Neural cell (in vitro differentiated cells): ENCODE data around the gene RBM27.

Experiments used
- POLR2AphosphoS5 ChIP-seq: IDR thresholded peaks from 2 replicates; pipeline ENCODE4 v1.6.1; 2012
- RAD21 ChIP-seq: fragments of 450-650 bp; conservative IDR thresholded peaks from 2 replicates; pipeline ENCODE4 v1.6.1; 2014; ENCODE audit warnings: antibody characterized with exemption, mild to moderate bottlenecking, moderate library complexity
- TF ChIP-seq, protein P1 (sequence below): fragments of 450-650 bp; IDR thresholded peaks from 2 replicates; pipeline ENCODE4 v1.5.1; 2014; ENCODE audit warnings: antibody characterized with exemption, mild to moderate bottlenecking, moderate library complexity; ENCODE audit not compliant: poor library complexity, severe bottlenecking
- TF ChIP-seq, protein P2 (sequence below): IDR thresholded peaks from 2 replicates; pipeline ENCODE4 v1.6.1; 2012; ENCODE audit warnings: borderline replicate concordance

DNA sequence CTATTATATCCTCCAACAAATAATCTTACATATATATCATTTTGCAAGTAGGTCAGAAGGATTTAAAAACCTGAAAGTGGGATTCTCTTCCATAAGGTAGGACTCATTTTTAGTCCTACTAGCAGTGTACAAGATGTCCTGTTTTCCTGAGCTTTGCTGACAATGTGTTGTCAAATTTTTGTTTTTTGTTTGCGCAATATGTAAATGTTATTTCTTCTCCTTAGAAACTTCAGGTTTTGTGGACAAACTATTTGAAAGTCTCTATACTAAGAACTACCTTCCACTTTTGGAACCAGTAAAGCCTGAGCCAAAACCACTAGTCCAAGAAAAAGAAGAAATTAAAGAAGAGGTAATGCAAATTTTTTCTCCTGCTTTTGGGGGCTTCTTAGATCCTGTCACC, 19.8 kb downstream of the RBM27 start:
- TF ChIP-seq, protein P1, sequence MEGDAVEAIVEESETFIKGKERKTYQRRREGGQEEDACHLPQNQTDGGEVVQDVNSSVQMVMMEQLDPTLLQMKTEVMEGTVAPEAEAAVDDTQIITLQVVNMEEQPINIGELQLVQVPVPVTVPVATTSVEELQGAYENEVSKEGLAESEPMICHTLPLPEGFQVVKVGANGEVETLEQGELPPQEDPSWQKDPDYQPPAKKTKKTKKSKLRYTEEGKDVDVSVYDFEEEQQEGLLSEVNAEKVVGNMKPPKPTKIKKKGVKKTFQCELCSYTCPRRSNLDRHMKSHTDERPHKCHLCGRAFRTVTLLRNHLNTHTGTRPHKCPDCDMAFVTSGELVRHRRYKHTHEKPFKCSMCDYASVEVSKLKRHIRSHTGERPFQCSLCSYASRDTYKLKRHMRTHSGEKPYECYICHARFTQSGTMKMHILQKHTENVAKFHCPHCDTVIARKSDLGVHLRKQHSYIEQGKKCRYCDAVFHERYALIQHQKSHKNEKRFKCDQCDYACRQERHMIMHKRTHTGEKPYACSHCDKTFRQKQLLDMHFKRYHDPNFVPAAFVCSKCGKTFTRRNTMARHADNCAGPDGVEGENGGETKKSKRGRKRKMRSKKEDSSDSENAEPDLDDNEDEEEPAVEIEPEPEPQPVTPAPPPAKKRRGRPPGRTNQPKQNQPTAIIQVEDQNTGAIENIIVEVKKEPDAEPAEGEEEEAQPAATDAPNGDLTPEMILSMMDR = no peak
- TF ChIP-seq, protein P2, sequence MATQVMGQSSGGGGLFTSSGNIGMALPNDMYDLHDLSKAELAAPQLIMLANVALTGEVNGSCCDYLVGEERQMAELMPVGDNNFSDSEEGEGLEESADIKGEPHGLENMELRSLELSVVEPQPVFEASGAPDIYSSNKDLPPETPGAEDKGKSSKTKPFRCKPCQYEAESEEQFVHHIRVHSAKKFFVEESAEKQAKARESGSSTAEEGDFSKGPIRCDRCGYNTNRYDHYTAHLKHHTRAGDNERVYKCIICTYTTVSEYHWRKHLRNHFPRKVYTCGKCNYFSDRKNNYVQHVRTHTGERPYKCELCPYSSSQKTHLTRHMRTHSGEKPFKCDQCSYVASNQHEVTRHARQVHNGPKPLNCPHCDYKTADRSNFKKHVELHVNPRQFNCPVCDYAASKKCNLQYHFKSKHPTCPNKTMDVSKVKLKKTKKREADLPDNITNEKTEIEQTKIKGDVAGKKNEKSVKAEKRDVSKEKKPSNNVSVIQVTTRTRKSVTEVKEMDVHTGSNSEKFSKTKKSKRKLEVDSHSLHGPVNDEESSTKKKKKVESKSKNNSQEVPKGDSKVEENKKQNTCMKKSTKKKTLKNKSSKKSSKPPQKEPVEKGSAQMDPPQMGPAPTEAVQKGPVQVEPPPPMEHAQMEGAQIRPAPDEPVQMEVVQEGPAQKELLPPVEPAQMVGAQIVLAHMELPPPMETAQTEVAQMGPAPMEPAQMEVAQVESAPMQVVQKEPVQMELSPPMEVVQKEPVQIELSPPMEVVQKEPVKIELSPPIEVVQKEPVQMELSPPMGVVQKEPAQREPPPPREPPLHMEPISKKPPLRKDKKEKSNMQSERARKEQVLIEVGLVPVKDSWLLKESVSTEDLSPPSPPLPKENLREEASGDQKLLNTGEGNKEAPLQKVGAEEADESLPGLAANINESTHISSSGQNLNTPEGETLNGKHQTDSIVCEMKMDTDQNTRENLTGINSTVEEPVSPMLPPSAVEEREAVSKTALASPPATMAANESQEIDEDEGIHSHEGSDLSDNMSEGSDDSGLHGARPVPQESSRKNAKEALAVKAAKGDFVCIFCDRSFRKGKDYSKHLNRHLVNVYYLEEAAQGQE = no peak
- no peak for TF ChIP-seq POLR2AphosphoS5
- TF ChIP-seq RAD21 = no peak
